Activated CD8-positive, alpha-beta T cell treated with anti-CD3 and anti-CD28 coated beads for 36 hours (primary cell): ENCODE results near the gene ST3GAL3. TPM values are rescaled to one million over a fixed set of nuclear protein-coding genes. Genes with fewer than 3 reads are reported as not detected.

Experiments used
- ATAC-seq: fragments of 200-7000 bp; cut with Tn5 transposase; one replicate; pipeline ENCODE4 v1.10.0; 2021; ENCODE audit warnings: mild to moderate bottlenecking, moderate library complexity
- CTCF ChIA-PET: fragments of 350-600 bp; sonication (Branson Sonifier 250); formaldehyde crosslinking; loops from one replicate; lab custom pipeline; 2021; ENCODE audit warnings: antibody characterized with exemption; lab: Charles Lee
- POLR2A ChIA-PET: fragments of 350-600 bp; sonication (Branson Sonifier 250); formaldehyde crosslinking; loops from one replicate; lab custom pipeline; 2021; ENCODE audit warnings: antibody characterized with exemption; lab: Charles Lee
- DNase-seq: peaks from one replicate; pipeline ENCODE4 v3.0.0-alpha.2; 2020
- H3K27ac Mint-ChIP-seq: one replicate; pipeline ENCODE4 v1.8.0; 2021; ENCODE audit warnings: mild to moderate bottlenecking, mixed read lengths
- H3K27me3 Mint-ChIP-seq: one replicate; pipeline ENCODE4 v1.8.0; 2021; ENCODE audit warnings: mixed read lengths
- H3K36me3 Mint-ChIP-seq: one replicate; pipeline ENCODE4 v1.8.0; 2021; ENCODE audit warnings: low read depth, mixed read lengths
- H3K4me1 Mint-ChIP-seq: one replicate; pipeline ENCODE4 v1.8.0; 2021; ENCODE audit warnings: low read depth, mixed read lengths
- H3K4me3 Mint-ChIP-seq: one replicate; pipeline ENCODE4 v1.8.0; 2021; ENCODE audit warnings: mild to moderate bottlenecking, moderate library complexity, mixed read lengths
- H3K9me3 Mint-ChIP-seq: one replicate; pipeline ENCODE4 v1.8.0; 2021; ENCODE audit warnings: mixed read lengths
- CTCF ChIP-seq: fragments of 200-600 bp; IDR thresholded peaks from one replicate; pipeline ENCODE4 v1.8.0; 2022; ENCODE audit warnings: antibody characterized with exemption, mild to moderate bottlenecking
- intact Hi-C: fragments of 100-400 bp; cut with micrococcal nuclease; formaldehyde crosslinking; loops from one replicate; pipeline ENCODE4 v1.10.0; 2022
- total RNA-seq, 2 experiments: library from RNA; stranded (reverse); gene quantifications; one replicate each; pipeline ENCODE4 v1.2.3, GENCODE V29; 2021

Gene ST3GAL3
- total RNA-seq, 2 experiments from 2014 or later = 14.5 to 20.0 TPM

- Mint-ChIP-seq H3K9me3 (no peaks in the 10 kb centered on the region), H3K27ac (no peak overlapping the region), H3K36me3 (no peaks in the 10 kb centered on the region), H3K4me3 (no peak overlapping the region), H3K4me1 (peaks cover 22% of the 10 kb centered on the region), H3K27me3 (no peaks in the 10 kb centered on the region)
- intact Hi-C loops = no loop called here
- CTCF ChIA-PET = interaction anchor here (2.0 kb wide), 1 partner anchor 19 kb away, joined by 14 read pairs; the partner anchor contains the start of gene ARTN
- POLR2A ChIA-PET = interaction anchor here (0.9 kb wide), 1 partner anchor 21 kb away, joined by 3 read pairs; no protein-coding TSS in a partner anchor
- ATAC-seq = no peak
- DNase-seq = no peak
- TF ChIP-seq CTCF = no peak
Measured at GRCh38 chr1:43952731-43953346, 245.5 kb downstream of the ST3GAL3 start.

- intact Hi-C loops = no loop called here
- H3K27ac Mint-ChIP-seq = no peak overlapping the region
- POLR2A ChIA-PET = interaction anchor here (0.9 to 1.1 kb wide), 2 partner anchors 15 to 20 kb away, joined by 3 read pairs; no protein-coding TSS in a partner anchor
- H3K36me3 Mint-ChIP-seq = peaks cover 2% of the 10 kb centered on the region
- H3K4me1 Mint-ChIP-seq = peaks cover 17% of the 10 kb centered on the region
- TF ChIP-seq CTCF = no peak
- CTCF ChIA-PET = interaction anchor here (1.9 to 2.0 kb wide), 2 partner anchors 19 to 190 kb away, joined by 10 to 14 read pairs; partner anchors contain the start of gene ARTN
- no peak for DNase-seq
- H3K9me3 Mint-ChIP-seq = no peaks in the 10 kb centered on the region
- no peak overlapping the region for H3K4me3 Mint-ChIP-seq
- H3K27me3 Mint-ChIP-seq = no peaks in the 10 kb centered on the region
- no peak for ATAC-seq
Measured at GRCh38 chr1:43953361-43953760, 246.0 kb downstream of the ST3GAL3 start.

GRCh38 chr1:43954036-43954435, 246.7 kb downstream of the ST3GAL3 start:
- Mint-ChIP-seq H3K4me1 (peaks cover 10% of the 10 kb centered on the region), H3K27ac (no peak overlapping the region), H3K36me3 (peaks cover 2% of the 10 kb centered on the region), H3K27me3 (no peaks in the 10 kb centered on the region), H3K4me3 (no peak overlapping the region), H3K9me3 (no peaks in the 10 kb centered on the region)
- intact Hi-C loops = no loop called here
- CTCF ChIA-PET = interaction anchor here (1.1 to 2.0 kb wide), 4 partner anchors 19 to 191 kb away, joined by 4 to 14 read pairs (median 9); partner anchors contain the start of gene ARTN
- TF ChIP-seq CTCF = no peak
- DNase-seq (no peak), ATAC-seq (no peak)
- POLR2A ChIA-PET = interaction anchor here (0.9 to 1.1 kb wide), 2 partner anchors 14 to 20 kb away, joined by 3 read pairs; no protein-coding TSS in a partner anchor

GRCh38 chr1:43956234-43956633, 248.9 kb downstream of the ST3GAL3 start:
- Mint-ChIP-seq H3K27ac (no peak overlapping the region), H3K4me1 (peaks cover under 1% of the 10 kb centered on the region), H3K36me3 (peaks cover 2% of the 10 kb centered on the region), H3K4me3 (no peak overlapping the region), H3K9me3 (no peaks in the 10 kb centered on the region), H3K27me3 (no peaks in the 10 kb centered on the region)
- intact Hi-C loops = no loop called here
- ChIA-PET CTCF (interaction anchor here (0.9 kb wide), 1 partner anchor 21 kb away, joined by 4 read pairs; no protein-coding TSS in a partner anchor), POLR2A (no interaction called here)
- ATAC-seq (no peak), DNase-seq (no peak)
- no peak for TF ChIP-seq CTCF

- TF ChIP-seq CTCF = no peak
- ATAC-seq (no peak), DNase-seq (no peak)
- no peaks in the 10 kb centered on the region for H3K27me3 Mint-ChIP-seq
- no peaks in the 10 kb centered on the region for H3K4me1 Mint-ChIP-seq
- H3K27ac Mint-ChIP-seq = no peak overlapping the region
- H3K4me3 Mint-ChIP-seq = no peak overlapping the region
- no peaks in the 10 kb centered on the region for H3K9me3 Mint-ChIP-seq
- ChIA-PET POLR2A (interaction anchor here (0.6 to 2.1 kb wide), 2 partner anchors 18 to 376 kb away, joined by 3 to 4 read pairs; no protein-coding TSS in a partner anchor), CTCF (interaction anchor here (1.4 kb wide), 1 partner anchor 11 kb away, joined by 4 read pairs; the partner anchor contains the start of gene IPO13)
- intact Hi-C loops = no loop called here
- H3K36me3 Mint-ChIP-seq = peaks cover 2% of the 10 kb centered on the region
Measured at GRCh38 chr1:43957407-43958040, 250.2 kb downstream of the ST3GAL3 start.
